Posterior cingulate gyrus (tissue), 11 donors: ENCODE results near the gene MCTP1.
"Not testable (repeated sequence)": the region's sequence is repeated elsewhere in the genome, so short reads cannot be mapped to it uniquely, and the experiment has no call there.

Experiments used
- DNase-seq, 10 donors: peaks; one replicate each; pipeline versions ENCODE4 v3.0.0 to v3.0.0-alpha.2; 2020 to 2021; ENCODE audit warnings: mixed read lengths in 3 of 10
- intact Hi-C: fragments of 100-400 bp; cut with DNase I; formaldehyde crosslinking; loops from one replicate; pipeline ENCODE4 v1.15.1; 2023

MCTP1 gene

DNA sequence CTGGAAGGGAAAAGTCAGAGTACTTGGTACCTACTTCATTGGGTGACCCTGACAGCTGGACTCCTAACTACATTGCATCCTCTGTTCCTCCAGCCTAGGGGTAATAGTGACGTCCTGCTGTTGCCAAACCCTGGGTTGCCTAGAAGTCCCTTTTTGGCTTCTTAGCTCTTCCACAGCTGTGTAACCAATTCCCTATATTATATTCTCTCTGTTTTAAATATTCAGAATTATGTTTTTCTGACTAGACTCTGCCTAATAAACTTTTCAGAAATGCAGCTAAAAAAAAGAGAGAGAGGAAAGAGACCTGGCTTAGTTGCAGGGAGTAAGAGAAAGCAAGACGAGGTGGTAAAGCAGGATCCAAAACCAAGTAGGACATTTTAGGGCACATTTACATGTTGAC, 28.4 kb downstream of the MCTP1 start:
- intact Hi-C loops = no loop called here
- DNase-seq = no peak

- no peak for DNase-seq
- intact Hi-C loops = no loop called here
Observed at GRCh38 chr5:95252801-95253200, 32.1 kb downstream of the MCTP1 start.

DNA sequence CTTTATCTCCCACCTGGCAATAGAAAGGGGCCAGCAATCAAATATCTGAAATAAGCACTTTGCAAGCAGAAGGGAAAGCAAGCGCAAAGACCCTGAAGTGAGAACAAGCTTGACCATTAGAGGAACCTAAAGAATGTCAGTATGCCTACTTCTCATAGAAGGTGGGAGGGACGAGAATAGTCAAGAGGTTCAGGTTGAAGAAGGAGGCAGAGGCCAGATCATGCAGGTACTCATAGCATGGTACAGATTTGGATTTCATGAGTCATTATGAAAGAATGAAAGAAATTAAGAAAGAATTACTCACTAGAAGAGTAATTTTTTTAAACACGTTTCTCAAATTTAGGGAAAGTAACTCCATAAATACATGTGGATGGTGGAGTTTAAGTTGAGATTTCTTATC, 33.7 kb downstream of the MCTP1 start:
- DNase-seq = no peak
- intact Hi-C loops = no loop called here

DNA sequence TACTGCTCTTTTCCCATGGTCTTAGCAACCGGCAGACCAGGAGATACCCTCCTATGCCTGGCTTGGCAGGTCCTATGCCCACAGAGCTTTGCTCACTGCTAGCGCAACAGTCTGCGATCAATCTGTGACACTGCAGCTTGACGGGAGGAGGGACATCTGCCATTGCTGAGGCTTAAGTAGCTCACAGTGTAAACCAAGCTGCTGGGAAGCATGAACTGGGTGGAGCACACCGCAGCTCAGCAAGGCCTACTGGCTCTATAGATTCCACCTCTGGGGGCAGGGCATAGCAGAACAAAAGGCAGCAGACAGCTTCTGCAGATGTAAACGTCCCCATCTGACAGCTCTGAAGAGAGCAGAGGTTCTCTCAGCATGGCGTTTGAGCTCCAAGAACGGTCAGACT, 40.4 kb downstream of the MCTP1 start:
- intact Hi-C loops = no loop called here
- DNase-seq = no peak

- intact Hi-C loops = no loop called here
- DNase-seq = no peak
Observed at GRCh38 chr5:95241635-95242034, 43.3 kb downstream of the MCTP1 start.

- intact Hi-C loops = no loop called here
- no peak for DNase-seq
Observed at GRCh38 chr5:95241161-95241560, 43.7 kb downstream of the MCTP1 start.

GRCh38 chr5:95238560-95239325, 46.2 kb downstream of the MCTP1 start:
- intact Hi-C loops = loop anchor here (2.0 kb wide), 1 partner anchor 270 kb away; no protein-coding TSS in a partner anchor

DNA sequence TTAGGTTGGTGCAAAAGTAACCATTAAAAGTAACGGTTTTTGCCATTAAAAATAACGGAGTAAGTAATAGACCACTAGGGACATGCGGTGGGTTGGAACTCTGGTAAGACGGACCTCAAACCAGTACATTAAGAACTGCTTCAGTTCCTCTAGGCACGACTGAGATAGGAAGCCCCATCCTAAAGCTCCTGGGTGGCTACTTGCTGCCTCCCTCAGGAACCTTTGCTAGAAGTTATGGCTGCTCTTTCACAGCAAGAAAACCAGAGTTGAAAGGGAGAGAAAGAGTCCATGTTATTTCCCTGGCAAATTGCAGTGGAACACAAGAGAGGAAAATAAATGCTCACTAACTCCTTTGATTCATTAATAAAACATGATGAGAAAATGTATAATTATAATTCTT, 47.6 kb downstream of the MCTP1 start:
- intact Hi-C loops = no loop called here
- no peak for DNase-seq

More at GRCh38 chr5:95238560-95239325, 46.2 kb downstream of the MCTP1 start:
- DNase-seq = no peak

GRCh38 chr5:95235439-95235982, 49.4 kb downstream of the MCTP1 start:
- DNase-seq = no peak
- intact Hi-C loops = no loop called here

DNA sequence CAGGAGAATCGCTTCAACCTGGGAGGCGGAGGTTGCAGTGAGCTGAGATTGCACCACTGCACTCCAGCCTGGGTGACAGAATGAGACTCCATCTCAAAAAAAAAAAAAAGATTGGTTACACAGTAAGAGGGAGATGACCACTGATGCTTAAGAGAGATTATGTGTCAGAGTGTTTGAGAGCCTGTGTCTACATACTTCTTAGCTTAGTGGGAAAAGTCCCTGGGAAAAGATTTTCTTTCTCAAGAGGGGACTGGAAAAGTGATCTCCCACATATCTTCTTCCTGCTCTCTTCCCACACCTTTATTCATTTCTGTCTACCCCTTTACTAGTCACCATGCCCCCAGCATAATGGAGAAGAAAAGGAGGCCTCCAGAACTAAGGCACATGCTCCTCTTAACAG, 55.2 kb downstream of the MCTP1 start:
- DNase-seq = no peak

DNA sequence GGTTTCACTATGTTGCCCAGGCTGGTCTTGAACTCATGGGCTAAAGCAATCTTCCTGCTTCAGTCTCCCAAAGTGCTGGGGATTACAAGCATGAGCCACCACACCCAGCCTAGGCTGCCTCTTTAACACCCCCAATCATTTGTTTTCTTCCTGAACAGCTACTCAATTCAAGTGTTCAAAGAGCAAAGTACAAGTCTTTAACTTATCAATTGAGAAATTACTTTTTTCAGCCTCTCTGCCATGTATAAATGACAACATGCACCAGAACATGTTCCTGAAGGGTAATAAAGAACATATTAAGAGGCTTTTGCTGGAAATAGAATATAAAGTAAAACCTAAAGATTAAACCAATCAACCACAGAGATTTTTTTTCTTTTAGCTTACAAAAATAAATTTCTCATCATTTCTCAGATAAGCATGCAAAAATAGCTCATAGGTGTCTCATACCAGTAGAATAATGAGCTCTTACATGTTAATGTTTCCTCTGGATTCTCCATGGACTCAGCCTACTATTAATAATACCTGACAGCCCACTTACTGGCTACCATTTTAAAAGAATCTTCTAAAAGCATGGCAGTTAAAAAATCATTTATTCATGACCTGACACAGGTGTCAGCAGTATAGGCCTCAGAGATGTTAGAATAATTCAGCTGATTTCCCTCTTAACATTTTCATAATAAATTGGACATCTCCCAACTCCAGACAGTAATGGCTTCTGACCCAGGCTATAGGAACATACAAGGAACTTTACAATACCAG, 60.0 kb downstream of the MCTP1 start:
- intact Hi-C loops = no loop called here
- no peak for DNase-seq

More for the DNA sequence above, 55.2 kb downstream of the MCTP1 start:
- intact Hi-C loops = no loop called here

DNA sequence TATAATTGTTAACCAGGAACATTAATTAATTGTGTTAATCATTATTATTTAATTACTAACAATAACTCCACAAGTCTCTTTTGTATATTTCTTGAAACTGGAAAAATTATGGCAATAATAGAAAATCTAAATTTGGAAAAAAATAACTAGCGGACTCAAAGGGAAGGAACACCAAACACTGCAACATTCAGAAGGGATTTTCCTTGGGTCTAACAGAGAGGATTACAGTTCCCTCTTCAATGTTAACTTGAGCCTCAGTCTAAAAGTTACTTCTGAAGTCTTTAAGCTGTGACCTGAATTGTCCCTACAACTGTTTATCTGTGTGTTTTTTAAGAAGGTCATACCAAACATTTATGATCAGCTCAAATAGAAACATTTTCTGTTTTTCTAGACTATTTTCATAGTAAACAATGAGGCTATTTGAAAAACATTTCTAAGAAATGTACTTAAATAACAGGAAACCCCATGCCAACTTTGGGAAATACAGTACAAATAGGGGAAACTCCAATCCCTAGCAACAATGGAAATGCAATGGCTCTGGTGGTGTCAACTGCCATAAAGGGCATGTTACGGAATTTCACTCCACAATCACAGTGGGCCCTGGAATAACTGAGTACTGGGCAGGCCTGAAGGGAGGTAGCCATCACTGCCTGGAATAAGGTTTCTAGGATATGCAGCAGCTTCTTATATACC, 61.2 kb downstream of the MCTP1 start:
- intact Hi-C loops = no loop called here
- no peak for DNase-seq

- intact Hi-C loops = no loop called here
- no peak for DNase-seq
Observed at GRCh38 chr5:95222836-95223235, 62.1 kb downstream of the MCTP1 start.

DNA sequence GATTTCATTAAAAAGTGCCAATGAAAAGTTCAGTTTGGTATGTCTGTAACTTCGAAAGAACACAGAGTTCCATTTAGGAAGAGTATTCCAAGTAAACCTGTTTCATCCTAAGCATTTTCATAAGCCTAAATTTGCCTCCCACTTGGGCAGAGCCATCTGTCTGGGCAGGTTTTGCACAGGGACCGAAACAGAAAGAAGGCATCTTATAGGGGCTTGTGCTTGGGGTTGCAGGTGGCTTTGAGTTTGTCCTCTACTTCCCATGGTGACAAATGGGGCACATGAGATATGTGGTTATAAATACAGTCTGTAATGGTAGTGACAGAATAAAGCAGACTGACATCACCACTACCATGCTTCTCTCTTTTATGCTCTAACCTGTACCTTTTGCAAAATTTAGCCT, 63.7 kb downstream of the MCTP1 start:
- no peak for DNase-seq
- intact Hi-C loops = no loop called here

DNA sequence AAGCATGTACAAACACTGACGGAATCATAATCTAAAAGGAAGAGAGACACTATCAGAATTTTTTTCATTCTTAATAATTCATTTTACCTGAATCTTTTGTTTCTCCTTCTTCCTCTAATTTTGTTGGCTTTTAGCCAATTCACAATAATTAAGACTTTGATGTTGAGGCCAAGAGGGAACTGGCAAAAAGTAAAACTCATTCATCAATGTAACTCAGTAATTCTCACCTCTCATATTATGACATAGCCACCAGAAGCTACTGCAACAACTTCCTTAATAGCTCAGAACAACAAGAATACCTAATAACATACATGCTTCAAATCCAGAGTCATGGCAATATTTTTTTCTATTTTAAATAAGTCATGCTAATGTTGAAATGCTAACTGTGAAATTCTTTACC, 64.5 kb downstream of the MCTP1 start:
- DNase-seq = no peak
- intact Hi-C loops = no loop called here

GRCh38 chr5:95219411-95219810, 65.5 kb downstream of the MCTP1 start:
- DNase-seq = no peak
- intact Hi-C loops = no loop called here

DNA sequence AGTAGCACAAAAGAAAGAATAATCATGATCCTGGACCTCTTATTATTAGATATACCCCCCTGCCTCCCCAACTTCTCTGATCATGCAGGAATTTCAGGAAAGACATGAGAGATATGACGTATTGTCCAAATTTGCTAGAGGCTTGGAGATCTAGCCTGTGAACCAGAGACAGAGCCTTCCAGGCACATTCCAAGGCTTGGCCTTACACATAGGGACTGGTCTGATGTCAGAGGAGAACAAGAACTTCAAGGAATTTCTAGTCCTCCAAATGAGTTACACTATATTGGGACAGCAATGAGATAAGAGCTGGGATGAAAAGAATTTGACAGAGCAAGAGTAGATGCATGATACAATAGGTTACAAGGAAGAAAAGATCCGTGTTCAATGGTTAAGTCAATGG, 67.0 kb downstream of the MCTP1 start:
- no peak for DNase-seq
- intact Hi-C loops = no loop called here

DNA sequence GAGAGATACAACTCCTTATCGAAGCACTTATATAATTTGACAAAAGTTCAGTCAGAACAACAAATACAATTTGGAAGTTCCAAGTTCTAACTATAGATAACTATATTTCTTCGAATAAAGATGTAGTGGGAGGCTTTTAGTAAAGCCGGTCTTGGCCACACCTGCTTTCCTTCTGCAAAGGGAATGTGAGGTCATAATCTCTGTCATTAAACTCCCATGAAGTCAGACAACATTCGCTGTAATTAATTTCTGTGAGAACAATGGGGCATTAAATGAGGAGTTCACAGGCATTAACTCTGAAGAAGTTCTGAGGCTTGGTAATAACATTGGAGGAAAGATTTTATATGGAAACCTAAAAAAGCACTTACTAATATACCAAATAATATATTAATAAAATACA, 67.5 kb downstream of the MCTP1 start:
- intact Hi-C loops = no loop called here
- DNase-seq = no peak

DNA sequence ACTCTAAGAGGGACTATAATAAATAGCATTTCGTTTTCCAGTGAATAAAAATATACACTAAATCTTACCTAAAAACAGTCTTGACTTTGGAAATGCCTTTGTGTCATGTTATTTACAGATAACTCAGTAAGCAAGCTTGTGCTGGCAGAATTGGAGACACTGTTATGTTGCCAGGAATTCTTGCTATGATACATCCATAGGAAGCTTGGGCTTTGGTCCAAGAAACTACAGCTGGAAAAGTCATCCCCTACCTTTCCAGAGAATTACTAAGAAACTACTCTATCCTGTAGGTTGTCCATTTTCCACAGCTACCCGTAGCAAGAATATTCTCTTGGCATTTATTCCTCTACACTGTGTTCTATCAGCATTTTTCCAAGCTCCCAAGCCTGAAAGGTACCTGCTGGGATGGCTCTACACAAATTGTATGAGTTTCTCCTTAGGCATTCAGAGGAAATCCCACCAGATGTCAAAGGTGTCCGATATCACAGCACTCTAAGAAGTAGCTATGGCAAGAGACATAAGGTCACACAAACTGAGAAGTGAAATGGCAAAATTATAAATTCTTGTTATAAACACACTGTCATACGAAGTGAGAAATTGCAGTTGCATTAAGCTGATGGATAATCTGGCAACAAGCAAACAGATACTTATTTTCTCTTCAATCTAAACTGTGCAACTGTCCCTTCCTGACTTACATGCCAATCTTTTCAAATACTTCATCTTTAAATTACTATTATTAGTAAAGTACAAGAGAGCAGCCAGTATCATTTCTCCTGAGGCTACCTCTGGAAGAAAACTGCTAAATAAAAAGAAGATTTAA, 68.5 kb downstream of the MCTP1 start:
- DNase-seq = no peak
- intact Hi-C loops = no loop called here

DNA sequence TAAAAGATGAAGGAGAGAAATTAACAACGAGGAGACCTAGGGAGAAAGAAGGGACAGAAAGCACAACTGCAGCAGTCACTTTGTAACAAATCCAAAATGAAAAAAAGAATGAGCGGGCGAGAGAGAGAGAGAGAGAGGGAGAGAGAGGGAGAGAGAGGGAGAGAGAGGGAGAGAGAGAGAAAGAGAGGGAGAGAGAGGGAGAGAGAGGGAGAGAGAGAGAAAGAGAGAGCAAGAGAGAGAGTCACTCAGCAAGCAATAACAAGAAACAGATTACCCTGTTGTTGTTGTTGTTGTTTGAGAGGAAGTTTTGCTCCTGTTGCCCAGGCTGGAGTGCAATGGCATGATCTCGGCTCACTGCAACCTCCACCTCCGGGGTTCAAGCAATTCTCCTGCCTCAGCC, 77.1 kb downstream of the MCTP1 start:
- intact Hi-C loops, DNase-seq: not testable (repeated sequence)
